Tibial nerve (tissue), 4 donors: ENCODE data around the gene MAGI1.

Experiments used
- CTCF ChIP-seq, 5 experiments: fragments of 200-600 bp in 3 of 5; fragments of 450-650 bp in 2 of 5; sonication (generic) in 3 of 5; IDR thresholded peaks; one replicate each; pipeline ENCODE4 v1.5.1; 2016 to 2019; ENCODE audit warnings: antibody characterized with exemption in 5 of 5, mild to moderate bottlenecking in 3 of 5, moderate library complexity in 2 of 5
- EP300 ChIP-seq, 2 donors: sonication (generic); formaldehyde crosslinking; IDR thresholded peaks; one replicate each; pipeline ENCODE4 v1.6.1; 2017; ENCODE audit warnings: antibody characterized with exemption in 2 of 2, mild to moderate bottlenecking in 1 of 2

- TF ChIP-seq EP300 (IDR thresholded peaks at IDR 0.05) (no peak), CTCF (IDR thresholded peaks at IDR 0.05) (no peak)
Measured at GRCh38 chr3:65925254-65925954, 113.3 kb downstream of the MAGI1 start.
